HG02588 (cell line): ENCODE results near the gene CLSTN1.

ENCODE experiments used
- ATAC-seq: cut with Tn5 transposase; IDR thresholded peaks from one replicate; pipeline ENCODE4 v1.9.1; 2021; ENCODE audit warnings: mild to moderate bottlenecking, moderate library complexity; ENCODE audit not compliant: unreplicated experiment

Gene CLSTN1

GRCh38 chr1:9823943-9824701 is at the start of gene CLSTN1:
TSS of gene CLSTN1 (minus strand) at chr1:9823965. CDS start at chr1:9823733, 232 bp downstream.
- ATAC-seq: peak; percentile 66

GRCh38 chr1:9873385-9873784 is 49.6 kb upstream of the CLSTN1 start:
- ATAC-seq: no peak

- no peak for ATAC-seq
Measured at GRCh38 chr1:9872430-9873165, 48.8 kb upstream of the CLSTN1 start.

GRCh38 chr1:9871707-9872425 is 48.1 kb upstream of the CLSTN1 start:
- no peak for ATAC-seq

- no peak for ATAC-seq
Measured at GRCh38 chr1:9871021-9871420, 47.3 kb upstream of the CLSTN1 start.

GRCh38 chr1:9870572-9870971 is 46.8 kb upstream of the CLSTN1 start:
- no peak for ATAC-seq

- ATAC-seq: no peak
Measured at GRCh38 chr1:9869831-9870251, 46.1 kb upstream of the CLSTN1 start.

GRCh38 chr1:9868244-9868590 is 44.5 kb upstream of the CLSTN1 start:
- ATAC-seq: no peak

- no peak for ATAC-seq
Measured at GRCh38 chr1:9867408-9868243, 43.9 kb upstream of the CLSTN1 start.

GRCh38 chr1:9866836-9867235 is 43.1 kb upstream of the CLSTN1 start:
- no peak for ATAC-seq

- ATAC-seq: no peak
Measured at GRCh38 chr1:9865724-9866123, 42.0 kb upstream of the CLSTN1 start.

- ATAC-seq: no peak
Measured at GRCh38 chr1:9863371-9863770, 39.6 kb upstream of the CLSTN1 start.

GRCh38 chr1:9861360-9861759 is 37.6 kb upstream of the CLSTN1 start:
- no peak for ATAC-seq

GRCh38 chr1:9860887-9861286 is 37.1 kb upstream of the CLSTN1 start:
- ATAC-seq: no peak

- no peak for ATAC-seq
Measured at GRCh38 chr1:9859281-9860014, 35.7 kb upstream of the CLSTN1 start.

- ATAC-seq: no peak
Measured at GRCh38 chr1:9858293-9859035, 34.7 kb upstream of the CLSTN1 start.

GRCh38 chr1:9855186-9855585 is 31.4 kb upstream of the CLSTN1 start:
- no peak for ATAC-seq

- ATAC-seq: no peak
Measured at GRCh38 chr1:9853249-9853595, 29.5 kb upstream of the CLSTN1 start.

- ATAC-seq: no peak
Measured at GRCh38 chr1:9852410-9853248, 28.9 kb upstream of the CLSTN1 start.
